Kidney epithelial cell (primary cell): Measurements from ENCODE around the gene COL23A1. TPM values are rescaled to one million over a fixed set of nuclear protein-coding genes. Genes with fewer than 3 reads are reported as not detected.
"Not testable (repeated sequence)": the region's sequence is repeated elsewhere in the genome, so short reads cannot be mapped to it uniquely, and the experiment has no call there.

ENCODE experiments used
- DNase-seq: peaks from one replicate; pipeline ENCODE4 v3.0.0-alpha.2; 2010; ENCODE audit warnings: low read depth
- H3K27me3 ChIP-seq: 2 replicates; pipeline ENCODE4 v1.6.0; 2011; ENCODE audit warnings: low read length; ENCODE audit not compliant: control insufficient read depth, insufficient read depth
- H3K36me3 ChIP-seq: 2 replicates; pipeline ENCODE4 v1.5.1; 2011; ENCODE audit warnings: low read length; ENCODE audit not compliant: control insufficient read depth, insufficient read depth
- H3K4me3 ChIP-seq: 2 replicates; pipeline ENCODE4 v1.5.1; 2011; ENCODE audit warnings: low read depth, mild to moderate bottlenecking, control low read depth, low read length
- CTCF ChIP-seq: IDR thresholded peaks from 2 replicates; pipeline ENCODE4 v1.5.1; 2011; ENCODE audit warnings: mild to moderate bottlenecking, moderate library complexity, low read length, control low read depth, inconsistent platforms; ENCODE audit not compliant: insufficient read depth, poor library complexity, severe bottlenecking
- total RNA-seq: library from RNA; depleted of rRNA; stranded (reverse); fragments of >200 nt; gene quantifications from 2 replicates; pipeline ENCODE4 v1.2.3, GENCODE V29; 2015

The COL23A1 gene
- total RNA-seq, 1 donor from 2014 or later = 0.17 TPM

GRCh38 chr5:178201221-178201926 lies 388.8 kb downstream of the COL23A1 start:
- TF ChIP-seq CTCF = no peak

GRCh38 chr5:178199581-178200434 lies 390.4 kb downstream of the COL23A1 start:
- DNase-seq = no peak

More at GRCh38 chr5:178201221-178201926, 388.8 kb downstream of the COL23A1 start:
- H3K4me3 ChIP-seq = no peak overlapping the region
- peaks cover 1% of the 10 kb centered on the region for H3K36me3 ChIP-seq
- DNase-seq = no peak
- no peaks in the 10 kb centered on the region for H3K27me3 ChIP-seq

GRCh38 chr5:178198706-178199105 lies 391.5 kb downstream of the COL23A1 start:
- Histone ChIP-seq H3K27me3 (peaks cover 6% of the 10 kb centered on the region), H3K4me3 (no peak overlapping the region), H3K36me3 (no peaks in the 10 kb centered on the region)
- DNase-seq = no peak
- TF ChIP-seq CTCF = no peak

More at GRCh38 chr5:178199581-178200434, 390.4 kb downstream of the COL23A1 start:
- Histone ChIP-seq H3K36me3 (no peaks in the 10 kb centered on the region), H3K4me3 (no peak overlapping the region), H3K27me3 (no peaks in the 10 kb centered on the region)
- no peak for TF ChIP-seq CTCF

- DNase-seq, H3K4me3 ChIP-seq, H3K27me3 ChIP-seq, H3K36me3 ChIP-seq: not testable (repeated sequence)
Observed at GRCh38 chr5:178198151-178198550, 392.0 kb downstream of the COL23A1 start.

GRCh38 chr5:178196986-178197385 lies 393.2 kb downstream of the COL23A1 start:
- peaks cover 6% of the 10 kb centered on the region for H3K27me3 ChIP-seq
- TF ChIP-seq CTCF = no peak
- no peaks in the 10 kb centered on the region for H3K36me3 ChIP-seq
- no peak overlapping the region for H3K4me3 ChIP-seq
- no peak for DNase-seq

- Histone ChIP-seq H3K27me3 (peaks cover 6% of the 10 kb centered on the region), H3K36me3 (no peaks in the 10 kb centered on the region), H3K4me3 (no peak overlapping the region)
- no peak for TF ChIP-seq CTCF
- DNase-seq = no peak
Observed at GRCh38 chr5:178196281-178196812, 393.8 kb downstream of the COL23A1 start.
